ENCODE data around the gene MAPK10. TPM values are rescaled to one million over a fixed set of nuclear protein-coding genes. Genes with fewer than 3 reads are reported as not detected.

Gene MAPK10
- total and polyA plus RNA-seq, 9 of the 15 experiments (the other 6 are each of a cell fraction or from before 2014, with no cell fraction given), result 0.10 to 0.53 (median 0.18) TPM; not detected in 4

DNA sequence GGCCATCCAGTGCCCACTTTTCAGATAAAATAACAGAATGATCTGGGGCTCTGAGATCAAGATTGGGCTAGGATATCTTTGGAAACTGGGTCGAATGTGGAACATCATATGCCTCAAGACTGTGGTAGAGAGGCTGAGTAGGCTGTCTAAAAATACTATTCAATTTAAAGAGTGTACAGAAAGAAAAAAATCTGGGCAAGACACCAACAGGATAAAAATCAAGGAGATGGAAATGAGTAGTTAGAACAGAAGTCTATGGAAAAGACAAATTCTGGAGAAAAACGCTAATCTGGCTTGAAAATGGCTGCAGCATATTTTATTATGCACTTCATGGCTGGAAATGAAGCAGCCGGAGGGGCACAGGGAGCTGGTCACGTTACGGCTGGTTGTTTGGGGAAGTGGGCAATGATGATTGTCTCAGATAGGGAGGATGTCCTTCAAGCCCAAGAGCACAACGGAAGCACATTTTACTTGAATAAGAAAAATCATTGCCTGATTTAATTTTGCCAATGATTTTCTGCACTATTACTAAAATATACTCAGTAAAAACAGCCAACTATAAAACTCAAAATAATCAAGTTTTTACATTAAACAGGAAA, 27.1 kb upstream of the MAPK10 start:
- no peaks in the 10 kb centered on the region for H3K27me3 ChIP-seq (ENCODE audit: control insufficient read depth in 2 of 2, insufficient read depth in 2 of 2, low read length in 2 of 2)
- no peak overlapping the region for H3K4me3 ChIP-seq
- no peak for TF ChIP-seq ZNF707 (CRISPR knock-in tag; conservative IDR thresholded peaks at IDR 0.05)
- no peak for TF ChIP-seq XRCC5 (IDR thresholded peaks at IDR 0.05; ENCODE audit: low read depth, low read length)
- TF ChIP-seq TAF9B (IDR thresholded peaks at IDR 0.05; ENCODE audit: partially characterized antibody), result no peak
- TF ChIP-seq, protein P1, sequence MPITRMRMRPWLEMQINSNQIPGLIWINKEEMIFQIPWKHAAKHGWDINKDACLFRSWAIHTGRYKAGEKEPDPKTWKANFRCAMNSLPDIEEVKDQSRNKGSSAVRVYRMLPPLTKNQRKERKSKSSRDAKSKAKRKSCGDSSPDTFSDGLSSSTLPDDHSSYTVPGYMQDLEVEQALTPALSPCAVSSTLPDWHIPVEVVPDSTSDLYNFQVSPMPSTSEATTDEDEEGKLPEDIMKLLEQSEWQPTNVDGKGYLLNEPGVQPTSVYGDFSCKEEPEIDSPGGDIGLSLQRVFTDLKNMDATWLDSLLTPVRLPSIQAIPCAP (CRISPR knock-in tag; IDR thresholded peaks at IDR 0.05; ENCODE audit: borderline replicate concordance), result no peak
- no peak for TF ChIP-seq CBX8 (IDR thresholded peaks at IDR 0.05; ENCODE audit: borderline replicate concordance, extremely low read depth, low read depth, low read length, poor library complexity, severe bottlenecking)
- TF ChIP-seq SMARCA5 (IDR thresholded peaks at IDR 0.05), result no peak
- no peak for TF ChIP-seq RBM34 (IDR thresholded peaks at IDR 0.05; ENCODE audit: borderline replicate concordance, insufficient read depth, low read length)
- TF ChIP-seq, protein P2, sequence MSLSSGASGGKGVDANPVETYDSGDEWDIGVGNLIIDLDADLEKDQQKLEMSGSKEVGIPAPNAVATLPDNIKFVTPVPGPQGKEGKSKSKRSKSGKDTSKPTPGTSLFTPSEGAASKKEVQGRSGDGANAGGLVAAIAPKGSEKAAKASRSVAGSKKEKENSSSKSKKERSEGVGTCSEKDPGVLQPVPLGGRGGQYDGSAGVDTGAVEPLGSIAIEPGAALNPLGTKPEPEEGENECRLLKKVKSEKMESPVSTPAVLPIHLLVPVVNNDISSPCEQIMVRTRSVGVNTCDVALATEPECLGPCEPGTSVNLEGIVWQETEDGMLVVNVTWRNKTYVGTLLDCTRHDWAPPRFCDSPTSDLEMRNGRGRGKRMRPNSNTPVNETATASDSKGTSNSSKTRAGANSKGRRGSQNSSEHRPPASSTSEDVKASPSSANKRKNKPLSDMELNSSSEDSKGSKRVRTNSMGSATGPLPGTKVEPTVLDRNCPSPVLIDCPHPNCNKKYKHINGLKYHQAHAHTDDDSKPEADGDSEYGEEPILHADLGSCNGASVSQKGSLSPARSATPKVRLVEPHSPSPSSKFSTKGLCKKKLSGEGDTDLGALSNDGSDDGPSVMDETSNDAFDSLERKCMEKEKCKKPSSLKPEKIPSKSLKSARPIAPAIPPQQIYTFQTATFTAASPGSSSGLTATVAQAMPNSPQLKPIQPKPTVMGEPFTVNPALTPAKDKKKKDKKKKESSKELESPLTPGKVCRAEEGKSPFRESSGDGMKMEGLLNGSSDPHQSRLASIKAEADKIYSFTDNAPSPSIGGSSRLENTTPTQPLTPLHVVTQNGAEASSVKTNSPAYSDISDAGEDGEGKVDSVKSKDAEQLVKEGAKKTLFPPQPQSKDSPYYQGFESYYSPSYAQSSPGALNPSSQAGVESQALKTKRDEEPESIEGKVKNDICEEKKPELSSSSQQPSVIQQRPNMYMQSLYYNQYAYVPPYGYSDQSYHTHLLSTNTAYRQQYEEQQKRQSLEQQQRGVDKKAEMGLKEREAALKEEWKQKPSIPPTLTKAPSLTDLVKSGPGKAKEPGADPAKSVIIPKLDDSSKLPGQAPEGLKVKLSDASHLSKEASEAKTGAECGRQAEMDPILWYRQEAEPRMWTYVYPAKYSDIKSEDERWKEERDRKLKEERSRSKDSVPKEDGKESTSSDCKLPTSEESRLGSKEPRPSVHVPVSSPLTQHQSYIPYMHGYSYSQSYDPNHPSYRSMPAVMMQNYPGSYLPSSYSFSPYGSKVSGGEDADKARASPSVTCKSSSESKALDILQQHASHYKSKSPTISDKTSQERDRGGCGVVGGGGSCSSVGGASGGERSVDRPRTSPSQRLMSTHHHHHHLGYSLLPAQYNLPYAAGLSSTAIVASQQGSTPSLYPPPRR (CRISPR knock-in tag; IDR thresholded peaks at IDR 0.05; ENCODE audit: borderline replicate concordance), result no peak
- TF ChIP-seq MAFK (IDR thresholded peaks at IDR 0.05; ENCODE audit: low read length), result no peak
- no peak for TF ChIP-seq ETV5 (CRISPR knock-in tag; IDR thresholded peaks at IDR 0.05; ENCODE audit: low read depth)
- TF ChIP-seq, protein P3, sequence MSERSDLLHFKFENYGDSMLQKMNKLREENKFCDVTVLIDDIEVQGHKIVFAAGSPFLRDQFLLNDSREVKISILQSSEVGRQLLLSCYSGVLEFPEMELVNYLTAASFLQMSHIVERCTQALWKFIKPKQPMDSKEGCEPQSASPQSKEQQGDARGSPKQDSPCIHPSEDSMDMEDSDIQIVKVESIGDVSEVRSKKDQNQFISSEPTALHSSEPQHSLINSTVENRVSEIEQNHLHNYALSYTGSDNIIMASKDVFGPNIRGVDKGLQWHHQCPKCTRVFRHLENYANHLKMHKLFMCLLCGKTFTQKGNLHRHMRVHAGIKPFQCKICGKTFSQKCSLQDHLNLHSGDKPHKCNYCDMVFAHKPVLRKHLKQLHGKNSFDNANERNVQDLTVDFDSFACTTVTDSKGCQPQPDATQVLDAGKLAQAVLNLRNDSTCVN (CRISPR knock-in tag; IDR thresholded peaks at IDR 0.05), result no peak
- no peak for TF ChIP-seq PTRF (tag; IDR thresholded peaks at IDR 0.05)
- TF ChIP-seq SP2 (IDR thresholded peaks at IDR 0.05; ENCODE audit: extremely low read depth, low read depth, low read length, poor library complexity, severe bottlenecking), result no peak
- no peak for TF ChIP-seq ZNF778 (CRISPR knock-in tag; IDR thresholded peaks at IDR 0.05)

More for the DNA sequence above, 27.1 kb upstream of the MAPK10 start:
- WGBS (ENCODE audit: insufficient coverage, low coverage, missing lambda C conversion rate), result 0% methylated on average over 6 of the region's 6 CpGs
- no peak overlapping the region for H2AFZ ChIP-seq (ENCODE audit: low read depth, low read length)
- no peak overlapping the region for H3K9ac ChIP-seq (ENCODE audit: insufficient read depth in 1 of 2, low read depth in 2 of 2, low read length in 2 of 2)
- BruUV-seq (replicated peaks), result no TSS peak
- ChIA-PET POLR2A (no interaction called here), CTCF (ENCODE audit: low intra/inter-chr PET ratio) (no interaction called here)
- no peaks in the 10 kb centered on the region for H3K9me1 ChIP-seq (ENCODE audit: control insufficient read depth, insufficient read depth, low read length)
- FAIRE-seq, result no peak
- intact Hi-C loops (cut with micrococcal nuclease), result no loop called here
- H3K27ac ChIP-seq (ENCODE audit: extremely low read depth, low read depth, low read length), result no peak overlapping the region
- no peaks in the 10 kb centered on the region for H4K20me1 ChIP-seq (replicated peaks; ENCODE audit: control insufficient read depth, insufficient read depth, low read length)
- H3K4me2 ChIP-seq (ENCODE audit: insufficient read depth, low read length), result no peak overlapping the region
- no peak for DNase-seq (ENCODE audit: extremely low read depth in 1 of 4, low spot score in 3 of 4)
- in situ Hi-C loops (cut with MboI), result no loop called here
- H3K79me2 ChIP-seq (ENCODE audit: control insufficient read depth, insufficient read depth, low read length), result no peaks in the 10 kb centered on the region
- H3K9me3 ChIP-seq (replicated peaks; ENCODE audit: control insufficient read depth, insufficient read depth, low read depth, low read length), result no peaks in the 10 kb centered on the region
- no peaks in the 10 kb centered on the region for H3K36me3 ChIP-seq (ENCODE audit: control insufficient read depth, insufficient read depth, low read length)
- no peak for ATAC-seq
- H3K4me1 ChIP-seq (replicated peaks in 1 of 2; ENCODE audit: control insufficient read depth in 2 of 2, insufficient read depth in 2 of 2, low read length in 2 of 2), result no peaks in the 10 kb centered on the region
